Measurements from ENCODE around the gene ADAM10. TPM values are rescaled to one million over a fixed set of nuclear protein-coding genes. Genes with fewer than 3 reads are reported as not detected.

The ADAM10 gene
- total and polyA plus RNA-seq, 2 of the 8 experiments (the other 6 are each of a cell fraction or from before 2014, with no cell fraction given) = 46.5 to 163 TPM

DNA sequence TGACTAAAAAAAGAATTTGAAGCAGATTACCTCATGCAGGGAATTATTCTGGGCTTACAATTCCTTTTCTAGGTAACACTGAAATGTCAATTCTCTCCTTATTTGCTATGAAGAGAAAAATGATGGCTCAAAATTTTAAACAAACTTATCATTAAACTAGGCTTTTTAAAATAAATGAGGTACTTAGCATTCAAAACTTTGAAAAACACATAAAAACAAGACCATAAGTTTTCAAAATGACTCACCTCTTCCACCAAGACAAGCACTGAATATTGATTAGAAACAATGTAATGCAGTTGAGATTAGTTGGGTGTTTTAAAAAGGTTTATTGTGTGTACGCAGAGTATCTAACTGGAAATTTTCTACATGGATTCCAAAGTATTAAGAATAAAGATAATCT, 154.6 kb downstream of the ADAM10 start:
- H2BK5ac ChIP-seq (ENCODE audit: low read depth, low read length) = no peak overlapping the region
- H3K79me1 ChIP-seq (ENCODE audit: low read depth, low read length) = no peaks in the 10 kb centered on the region
- H3K14ac ChIP-seq (ENCODE audit: insufficient read length) = no peak overlapping the region
- no peak overlapping the region for H3K4ac ChIP-seq (replicated peaks; ENCODE audit: insufficient read length, low read depth, low read length)
- no peak overlapping the region for H3K4me2 ChIP-seq (ENCODE audit: insufficient read depth in 1 of 2, low read depth in 2 of 2, low read length in 2 of 2)
- no peak overlapping the region for H2BK12ac ChIP-seq (ENCODE audit: low read depth, low read length)
- WGBS, 2 experiments (ENCODE audit: extremely low coverage in 1 of 2, insufficient coverage in 1 of 2, insufficient read length in 1 of 2, insufficient replicate concordance in 2 of 2, low coverage in 1 of 2, low lambda C conversion rate in 2 of 2, missing lambda C conversion rate in 1 of 2) = 91% methylated on average over 1 of the region's 1 CpG; no CpG with 5 or more reads in 1 of the 2 experiments
- H3K36me3 ChIP-seq (ENCODE audit: control insufficient read depth in 2 of 4, insufficient read depth in 4 of 4, low read length in 3 of 4) = peaks cover 0 to 5% (median 2%) of the 10 kb centered on the region in 4 experiments; a peak in 2 of 8 replicates
- H3K27me3 ChIP-seq (replicated peaks in 1 of 4; ENCODE audit: control insufficient read depth in 3 of 4, extremely low read depth in 1 of 4, insufficient read depth in 3 of 4, low read length in 3 of 4) = no peaks in the 10 kb centered on the region; a peak in 1 of 7 replicates
- no peak overlapping the region for H2BK15ac ChIP-seq (ENCODE audit: low read length)
- DNase-seq (ENCODE audit: low read depth in 1 of 2, low spot score in 2 of 2) (no peak), FAIRE-seq (no peak)
- H4K8ac ChIP-seq (ENCODE audit: extremely low read depth, insufficient read depth, low read length) = no peak overlapping the region
- H3K4me3 ChIP-seq (ENCODE audit: extremely low read depth in 1 of 4, insufficient read depth in 2 of 4, low read depth in 3 of 4, low read length in 4 of 4) = no peak overlapping the region
- no peak overlapping the region for H2BK120ac ChIP-seq (replicated peaks; ENCODE audit: low read depth, low read length)
- no peak overlapping the region for H2AFZ ChIP-seq (ENCODE audit: low read length)
- H3K27ac ChIP-seq (ENCODE audit: low read depth, low read length) = no peak overlapping the region
- H3K79me2 ChIP-seq (ENCODE audit: control insufficient read depth in 1 of 2, insufficient read depth in 2 of 2, low read length in 2 of 2) = no peaks in the 10 kb centered on the region
- H3K9me3 ChIP-seq (ENCODE audit: insufficient read depth in 2 of 2, low read depth in 1 of 2, low read length in 1 of 2) = no peaks in the 10 kb centered on the region
- ChIA-PET POLR2A (ENCODE audit: partially characterized antibody) (no interaction called here), CTCF (ENCODE audit: partially characterized antibody) (no interaction called here)
- no peak overlapping the region for H4K91ac ChIP-seq (replicated peaks; ENCODE audit: insufficient read length, low read length)
- no peak overlapping the region for H3K23ac ChIP-seq (ENCODE audit: insufficient read length)
- no peak overlapping the region for H3K56ac ChIP-seq (replicated peaks; ENCODE audit: insufficient read length, low read depth, low read length)
- no peak overlapping the region for H2AK5ac ChIP-seq (ENCODE audit: low read depth, low read length)
- H4K20me1 ChIP-seq (replicated peaks in 1 of 2; ENCODE audit: control insufficient read depth in 1 of 2, insufficient read depth in 2 of 2, low read length in 2 of 2) = no peaks in the 10 kb centered on the region
- no peak overlapping the region for H3K18ac ChIP-seq (ENCODE audit: extremely low read depth, low read length)
- H3K4me1 ChIP-seq (replicated peaks in 1 of 4; ENCODE audit: control insufficient read depth in 3 of 4, insufficient read depth in 4 of 4, low read length in 3 of 4) = peaks cover 0 to 4% (median 0%) of the 10 kb centered on the region in 4 experiments; a peak in 2 of 7 replicates
- no peaks in the 10 kb centered on the region; the same call in 1 of the 2 replicates for H3K23me2 ChIP-seq (ENCODE audit: low read depth, low read length)
- H2BK20ac ChIP-seq (ENCODE audit: low read length) = no peak overlapping the region
- no peak overlapping the region for H4K5ac ChIP-seq (ENCODE audit: insufficient read length, low read depth, low read length)
- no peak overlapping the region for H3K9ac ChIP-seq (replicated peaks in 1 of 4; ENCODE audit: extremely low read depth in 1 of 4, low read depth in 3 of 4, low read length in 3 of 4)
- no peak for TF ChIP-seq MAFK (IDR thresholded peaks at IDR 0.05; ENCODE audit: low read depth, low read length)

Measured in H1 (cell line).